GM20000 (cell line): ENCODE measurements around the gene ACOT9.

Experiments used
- DNase-seq: peaks from one replicate; pipeline ENCODE4 v3.0.0; 2012; ENCODE audit warnings: low spot score
- CTCF ChIP-seq: IDR thresholded peaks from 2 replicates; pipeline ENCODE4 v1.5.1; 2012; ENCODE audit warnings: mild to moderate bottlenecking, control low read depth; ENCODE audit errors: extremely low read depth, missing control alignments

Gene ACOT9

GRCh38 chrX:23742697-23743622 is at the start of gene ACOT9:
TSS of gene ACOT9 (minus strand) at chrX:23743276. CDS start at chrX:23743144, 132 bp downstream.
- peak; percentile 84 for DNase-seq
- no peak for TF ChIP-seq CTCF

GRCh38 chrX:23790155-23790497 is 47.0 kb upstream of the ACOT9 start:
- DNase-seq = no peak
- no peak for TF ChIP-seq CTCF

- no peak for DNase-seq
- no peak for TF ChIP-seq CTCF
These were observed 46.5 kb upstream of the ACOT9 start for GRCh38 chrX:23789386-23790154.

GRCh38 chrX:23788946-23789345 is 45.9 kb upstream of the ACOT9 start:
- TF ChIP-seq CTCF = no peak
- no peak for DNase-seq

- no peak for TF ChIP-seq CTCF
- DNase-seq = no peak
These were observed 45.4 kb upstream of the ACOT9 start for GRCh38 chrX:23788521-23788920.

- no peak for TF ChIP-seq CTCF
- no peak for DNase-seq
These were observed 44.7 kb upstream of the ACOT9 start for GRCh38 chrX:23787745-23788118.

GRCh38 chrX:23786268-23786815 is 43.3 kb upstream of the ACOT9 start:
- no peak for DNase-seq

More at GRCh38 chrX:23786268-23786815, 43.3 kb upstream of the ACOT9 start:
- TF ChIP-seq CTCF = no peak
